GM20431 (cell line): Measurements from ENCODE around the gene EFR3B.

ENCODE experiments used
- in situ Hi-C: fragments of 300-500 bp; cut with MseI, MboI; formaldehyde crosslinking; loops from one replicate; pipeline ENCODE4 v1.15.0; 2020; ENCODE audit warnings: low sequenced_read_pairs; ENCODE audit not compliant: unreplicated experiment

EFR3B gene

GRCh38 chr2:25066455-25066854, 24.6 kb downstream of the EFR3B start:
- in situ Hi-C loops: no loop called here

DNA sequence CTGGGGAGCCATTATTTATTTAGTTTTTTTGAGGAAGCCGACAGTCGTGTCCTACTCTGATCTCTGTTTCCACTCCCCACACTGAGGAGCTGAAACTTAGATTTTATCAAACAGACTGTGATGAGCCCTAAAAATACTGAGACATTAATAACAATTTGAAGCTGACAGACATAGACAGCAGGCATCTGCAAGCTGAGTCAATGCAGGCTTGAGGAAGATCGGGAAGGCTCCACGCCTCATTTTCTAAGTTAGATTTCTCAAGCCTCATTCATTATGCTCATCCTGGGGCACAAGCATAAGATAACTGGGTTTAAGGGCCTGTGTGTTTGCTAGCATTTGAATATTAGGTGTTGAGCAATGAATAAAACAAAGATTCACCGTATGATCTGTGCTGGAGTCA, 26.3 kb downstream of the EFR3B start:
- in situ Hi-C loops: no loop called here

GRCh38 chr2:25071966-25072365, 30.1 kb downstream of the EFR3B start:
- in situ Hi-C loops: no loop called here

GRCh38 chr2:25072606-25073005, 30.7 kb downstream of the EFR3B start:
- in situ Hi-C loops: no loop called here

DNA sequence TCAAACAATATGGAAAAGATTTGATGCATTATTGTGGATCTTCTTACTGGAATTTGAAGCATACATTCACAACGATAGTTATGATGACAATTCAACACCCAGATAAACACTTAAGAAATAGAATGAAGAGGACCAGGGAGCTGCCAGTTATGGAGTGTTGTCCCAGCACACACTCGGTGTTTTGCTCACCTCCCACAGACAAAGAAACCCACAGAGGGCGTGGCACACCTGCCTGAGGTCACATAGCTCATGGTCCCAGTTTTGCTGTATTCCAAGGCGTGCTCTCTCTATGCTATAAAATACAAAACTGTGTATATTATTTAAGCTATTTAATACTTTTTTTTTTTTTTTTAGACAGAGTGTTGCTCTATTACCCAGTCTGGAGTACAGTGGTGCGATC, 31.1 kb downstream of the EFR3B start:
- in situ Hi-C loops: no loop called here

- in situ Hi-C loops: no loop called here
These were observed 32.0 kb downstream of the EFR3B start for GRCh38 chr2:25073914-25074313.

- in situ Hi-C loops: no loop called here
These were observed 33.0 kb downstream of the EFR3B start for GRCh38 chr2:25074826-25075225.

- in situ Hi-C loops: no loop called here
These were observed 34.9 kb downstream of the EFR3B start for GRCh38 chr2:25076749-25077148.

DNA sequence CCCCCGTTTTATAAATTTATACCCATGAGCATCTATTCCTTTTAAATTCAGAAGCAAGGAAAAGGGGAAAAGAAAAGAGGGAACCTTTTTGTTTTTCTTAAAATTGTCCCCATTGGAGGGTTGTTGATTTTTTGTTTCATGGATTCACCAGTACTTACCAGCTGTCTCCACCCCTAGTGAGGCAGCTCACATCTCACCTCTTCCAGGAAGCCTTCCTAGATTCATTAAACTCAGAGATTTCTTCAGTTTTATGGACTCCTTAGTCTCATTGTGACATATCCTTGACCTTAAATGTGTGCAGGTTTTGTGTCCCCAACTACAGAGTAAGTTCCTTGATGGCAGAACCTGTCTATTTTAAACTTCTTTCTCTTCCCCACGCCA, 35.9 kb downstream of the EFR3B start:
- in situ Hi-C loops: no loop called here

DNA sequence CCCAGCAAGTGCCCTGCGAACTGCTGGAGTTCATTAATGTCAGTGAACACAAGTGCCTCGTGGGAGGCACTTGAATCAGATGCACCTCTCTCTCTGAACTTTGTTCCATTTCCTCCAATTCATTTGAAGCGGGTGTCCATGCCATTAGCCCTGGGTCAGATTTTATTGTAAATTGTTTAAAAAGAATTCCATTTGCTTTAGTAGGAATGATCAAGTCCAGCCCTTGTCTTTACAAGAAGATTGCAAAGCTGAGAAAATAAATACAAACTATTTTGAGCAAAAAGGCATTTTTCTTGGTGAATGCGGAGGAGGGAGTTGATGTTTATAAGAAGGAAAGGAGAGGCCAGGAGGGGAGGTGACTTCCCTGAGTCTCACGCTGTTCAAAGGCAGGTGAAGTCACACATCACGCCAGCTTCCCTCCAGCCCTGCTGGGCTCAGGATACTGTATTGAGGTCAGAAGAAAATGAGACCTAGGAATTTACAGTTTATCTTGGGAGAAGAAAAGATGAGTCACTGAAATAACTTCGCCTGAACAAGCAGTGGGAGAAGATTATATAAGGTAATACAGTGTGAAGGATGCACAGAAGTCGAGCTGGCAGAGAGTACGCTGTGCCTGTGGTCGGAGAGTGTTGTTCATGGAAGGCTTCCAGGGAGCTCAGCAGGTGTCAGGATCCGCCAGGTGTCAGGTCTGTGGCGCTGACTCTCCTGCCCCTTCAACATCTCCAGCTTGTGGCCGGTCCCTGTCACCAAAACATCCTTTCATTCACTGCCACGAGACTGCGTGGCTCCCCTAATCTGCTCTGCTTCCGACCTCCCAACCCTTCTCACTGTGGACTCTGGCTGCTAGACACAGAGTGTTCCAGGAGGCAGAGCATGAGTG, 36.5 kb downstream of the EFR3B start:
- in situ Hi-C loops: no loop called here

DNA sequence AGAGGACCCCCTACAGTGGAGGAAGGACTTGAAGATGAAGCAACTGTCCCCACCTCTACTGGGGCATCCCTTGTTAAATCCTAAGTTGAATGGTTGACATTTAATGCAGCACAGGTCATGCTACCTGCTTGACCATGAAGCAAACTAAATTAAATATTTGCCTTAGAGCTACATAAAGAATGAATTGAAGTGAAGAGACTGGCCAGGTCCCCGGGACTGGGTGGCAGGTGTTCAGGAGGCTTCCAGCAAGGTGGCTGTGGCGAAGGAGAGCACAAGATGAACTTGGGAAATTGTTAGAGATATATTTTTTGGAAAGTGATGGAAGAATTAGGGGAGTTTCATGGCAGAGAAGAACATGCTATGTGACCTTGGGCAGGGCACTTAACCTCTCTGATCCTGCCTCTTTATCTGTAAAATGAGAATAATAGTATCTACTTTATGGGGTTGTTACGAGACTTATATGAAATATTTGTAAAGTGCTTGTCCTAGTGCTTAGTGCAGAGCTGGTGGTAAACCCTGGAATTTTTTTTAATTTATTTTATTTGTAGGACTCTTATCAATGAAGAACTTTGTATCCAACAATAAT, 37.3 kb downstream of the EFR3B start:
- in situ Hi-C loops: no loop called here

DNA sequence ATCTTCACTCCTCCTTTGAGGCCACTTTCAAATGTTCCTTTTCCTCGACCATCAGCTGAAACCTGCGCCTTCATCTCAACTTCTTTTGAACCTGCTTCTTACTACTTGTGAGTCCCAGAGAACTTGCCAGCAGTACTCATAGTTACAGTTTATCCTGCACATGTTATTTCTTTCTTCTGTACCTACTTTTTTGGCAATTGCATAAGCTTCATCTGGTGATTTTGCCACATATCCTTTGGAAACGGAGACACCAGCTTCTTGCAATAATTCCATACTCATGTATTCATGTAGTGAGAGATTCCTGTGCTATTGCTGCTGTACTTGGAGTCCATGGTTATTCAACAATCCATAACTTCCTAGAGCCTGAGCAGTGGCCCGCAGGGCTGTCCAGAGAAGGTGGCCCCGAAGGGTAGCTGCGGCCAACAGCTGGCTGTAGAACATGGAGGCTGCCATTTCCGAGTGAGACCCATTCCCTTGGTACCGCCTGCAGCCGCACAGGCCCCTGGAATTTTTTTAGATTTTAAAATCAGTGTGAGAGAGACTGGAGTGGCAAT, 39.4 kb downstream of the EFR3B start:
- in situ Hi-C loops: no loop called here

- in situ Hi-C loops: no loop called here
These were observed 40.2 kb downstream of the EFR3B start for GRCh38 chr2:25082002-25082622.

- in situ Hi-C loops: no loop called here
These were observed 44.1 kb downstream of the EFR3B start for GRCh38 chr2:25085761-25086560.

DNA sequence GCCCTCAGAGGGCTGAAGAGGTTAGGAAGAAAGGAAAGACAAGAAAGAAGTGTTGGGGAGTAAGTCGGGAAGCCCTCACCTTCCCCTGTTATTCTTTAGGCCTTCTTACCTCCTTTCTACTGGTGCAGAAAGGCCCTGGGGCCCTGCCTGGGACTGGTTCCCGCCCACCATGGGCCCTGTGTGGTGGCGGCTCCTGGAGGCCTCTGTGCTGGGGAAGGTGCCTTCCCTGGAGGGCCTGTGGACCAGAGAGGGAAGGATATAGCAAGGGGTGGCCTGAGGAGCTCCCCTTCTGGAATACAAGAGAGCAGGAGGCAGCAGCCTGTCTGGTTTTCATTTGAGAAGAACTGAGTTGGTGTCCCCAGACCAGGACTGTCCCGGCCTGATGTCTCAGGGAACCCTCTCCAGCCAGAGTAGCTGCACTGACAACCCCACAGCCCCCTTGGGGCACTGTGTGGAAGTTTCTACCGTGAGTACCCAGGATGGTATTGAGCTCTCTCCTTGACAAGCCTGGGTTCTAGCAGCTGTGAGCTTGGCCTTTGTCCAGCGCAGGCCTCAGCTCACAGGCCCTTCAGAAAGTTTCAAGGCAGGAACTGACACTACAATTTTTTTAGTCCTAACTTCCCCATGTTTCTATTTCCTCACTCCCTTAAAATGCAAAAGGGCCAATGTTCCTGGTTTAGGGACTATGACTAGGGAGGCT, 47.1 kb downstream of the EFR3B start:
- in situ Hi-C loops: no loop called here

- in situ Hi-C loops: no loop called here
These were observed 47.9 kb downstream of the EFR3B start for GRCh38 chr2:25089605-25090315.

- in situ Hi-C loops: no loop called here
These were observed 48.9 kb downstream of the EFR3B start for GRCh38 chr2:25090801-25091200.

DNA sequence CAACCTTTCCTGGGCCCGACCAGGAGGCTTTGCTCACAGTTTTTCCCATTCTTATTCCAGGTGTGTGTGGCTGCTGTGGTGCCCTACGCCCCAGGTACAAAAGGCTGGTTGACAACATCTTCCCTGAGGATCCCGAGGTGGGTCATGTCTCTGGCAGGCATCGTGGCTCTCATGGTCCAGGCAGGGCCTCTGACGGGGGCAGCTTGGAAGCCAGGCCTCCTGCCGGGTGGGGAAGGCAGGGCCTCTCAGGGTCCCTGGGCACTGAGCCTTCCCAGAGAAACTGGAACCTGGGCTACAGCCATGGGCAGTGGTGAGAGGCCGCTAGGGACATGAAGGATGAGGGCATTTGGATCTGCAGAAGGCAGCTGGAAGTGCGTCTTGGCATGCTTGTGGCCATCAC, 49.4 kb downstream of the EFR3B start:
- in situ Hi-C loops: no loop called here

- in situ Hi-C loops: no loop called here
These were observed 56.2 kb downstream of the EFR3B start for GRCh38 chr2:25098056-25098455.
